Neutrophil (primary cell): ENCODE results near the gene RAB31.

Experiments used
- H3K27ac ChIP-seq: fragments of 200-600 bp; sonication (generic); 2 replicates; pipeline ENCODE4 v1.5.1; 2016; ENCODE audit warnings: mild to moderate bottlenecking, moderate library complexity
- H3K27me3 ChIP-seq: fragments of 200-600 bp; sonication (generic); 2 replicates; pipeline ENCODE4 v1.6.0; 2016; ENCODE audit warnings: mild to moderate bottlenecking
- H3K36me3 ChIP-seq: fragments of 200-600 bp; sonication (generic); 2 replicates; pipeline ENCODE4 v1.5.1; 2017
- H3K4me1 ChIP-seq, 2 experiments: fragments of 200-600 bp in 1 of 2; sonication (generic) in 1 of 2; 1 replicate in 1 of 2; 2 replicates in 1 of 2; pipeline versions ENCODE4 v1.5.1 to v1.6.1; 2013 to 2016; ENCODE audit warnings: low read depth in 1 of 2, low read length in 1 of 2, mild to moderate bottlenecking in 1 of 2, moderate library complexity in 1 of 2; ENCODE audit not compliant: control insufficient read depth in 1 of 2, insufficient read depth in 1 of 2
- H3K4me3 ChIP-seq, 2 experiments: fragments of 200-600 bp in 1 of 2; sonication (generic) in 1 of 2; 1 replicate in 1 of 2; 2 replicates in 1 of 2; pipeline ENCODE4 v1.5.1; 2013 to 2016; ENCODE audit warnings: low read depth in 1 of 2, low read length in 1 of 2, mild to moderate bottlenecking in 1 of 2, moderate library complexity in 1 of 2
- H3K9me3 ChIP-seq: fragments of 200-600 bp; sonication (generic); 2 replicates; pipeline ENCODE4 v1.5.1; 2016
- CTCF ChIP-seq: fragments of 200-600 bp; sonication (generic); IDR thresholded peaks from 2 replicates; pipeline ENCODE4 v1.5.1; 2016; ENCODE audit warnings: antibody characterized with exemption

Gene RAB31

GRCh38 chr18:9832871-9833270, 124.8 kb downstream of the RAB31 start:
- H3K4me1 ChIP-seq, result peaks cover 37 to 41% of the 10 kb centered on the region in 2 experiments
- no peaks in the 10 kb centered on the region for H3K9me3 ChIP-seq
- H3K27me3 ChIP-seq, result no peaks in the 10 kb centered on the region
- peak overlapping the region; percentile 95 for H3K27ac ChIP-seq
- peaks cover 18% of the 10 kb centered on the region for H3K36me3 ChIP-seq
- TF ChIP-seq CTCF, result no peak
- no peak overlapping the region for H3K4me3 ChIP-seq

DNA sequence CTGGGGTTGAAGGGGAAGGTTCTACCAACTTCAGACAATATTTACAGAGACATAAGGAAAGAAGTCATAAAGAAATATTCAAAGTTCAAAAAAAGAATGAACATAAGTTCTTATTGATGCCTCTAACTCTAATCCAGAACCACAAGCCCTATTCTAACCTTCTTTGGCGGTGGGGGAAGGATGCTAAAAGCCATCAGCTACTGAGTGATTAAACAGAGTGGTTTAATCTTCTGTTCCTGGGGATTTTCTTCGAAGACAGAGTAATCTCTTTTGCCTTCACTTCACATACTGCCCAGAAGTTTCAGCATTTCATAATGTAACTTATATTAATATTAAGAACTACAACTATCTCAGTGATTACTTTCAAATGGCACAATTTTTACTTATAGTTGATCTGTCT, 126.5 kb downstream of the RAB31 start:
- no peak for TF ChIP-seq CTCF

GRCh38 chr18:9835113-9835755, 127.1 kb downstream of the RAB31 start:
- H3K4me3 ChIP-seq, result no peak overlapping the region
- TF ChIP-seq CTCF, result no peak
- peak overlapping the region; percentile 95 for H3K27ac ChIP-seq

More for the DNA sequence above, 126.5 kb downstream of the RAB31 start:
- Histone ChIP-seq H3K36me3 (peaks cover 35% of the 10 kb centered on the region), H3K9me3 (no peaks in the 10 kb centered on the region), H3K27ac (peak overlapping the region; percentile 95), H3K27me3 (no peaks in the 10 kb centered on the region), H3K4me1 (peaks cover 20 to 24% of the 10 kb centered on the region in 2 experiments), H3K4me3 (no peak overlapping the region)

DNA sequence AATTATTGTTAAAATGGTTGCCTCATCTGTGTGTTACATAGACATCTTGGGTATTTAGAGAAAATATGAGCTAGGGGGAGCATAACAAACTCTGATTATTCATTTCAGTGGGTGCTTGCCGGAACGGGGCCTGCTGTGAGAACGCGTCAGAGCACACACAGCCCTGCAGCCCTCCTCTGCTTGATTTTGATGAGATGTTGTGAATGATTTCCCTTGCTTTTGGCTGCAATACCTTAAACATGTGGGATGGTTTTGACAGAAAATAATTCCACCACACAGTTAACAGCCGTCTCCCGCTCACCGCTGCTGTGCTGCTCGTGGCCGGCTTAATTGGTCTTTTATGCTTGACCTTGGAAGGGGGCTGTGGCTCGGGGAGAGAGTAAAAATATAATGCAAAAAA, 127.7 kb downstream of the RAB31 start:
- Histone ChIP-seq H3K9me3 (no peaks in the 10 kb centered on the region), H3K27me3 (no peaks in the 10 kb centered on the region), H3K27ac (peak overlapping the region; percentile 95), H3K4me3 (no peak overlapping the region), H3K4me1 (peaks cover 8 to 11% of the 10 kb centered on the region in 2 experiments), H3K36me3 (peaks cover 46% of the 10 kb centered on the region)
- no peak for TF ChIP-seq CTCF

More at GRCh38 chr18:9835113-9835755, 127.1 kb downstream of the RAB31 start:
- Histone ChIP-seq H3K9me3 (no peaks in the 10 kb centered on the region), H3K27me3 (no peaks in the 10 kb centered on the region), H3K36me3 (peaks cover 42% of the 10 kb centered on the region), H3K4me1 (peaks cover 14 to 17% of the 10 kb centered on the region in 2 experiments)

DNA sequence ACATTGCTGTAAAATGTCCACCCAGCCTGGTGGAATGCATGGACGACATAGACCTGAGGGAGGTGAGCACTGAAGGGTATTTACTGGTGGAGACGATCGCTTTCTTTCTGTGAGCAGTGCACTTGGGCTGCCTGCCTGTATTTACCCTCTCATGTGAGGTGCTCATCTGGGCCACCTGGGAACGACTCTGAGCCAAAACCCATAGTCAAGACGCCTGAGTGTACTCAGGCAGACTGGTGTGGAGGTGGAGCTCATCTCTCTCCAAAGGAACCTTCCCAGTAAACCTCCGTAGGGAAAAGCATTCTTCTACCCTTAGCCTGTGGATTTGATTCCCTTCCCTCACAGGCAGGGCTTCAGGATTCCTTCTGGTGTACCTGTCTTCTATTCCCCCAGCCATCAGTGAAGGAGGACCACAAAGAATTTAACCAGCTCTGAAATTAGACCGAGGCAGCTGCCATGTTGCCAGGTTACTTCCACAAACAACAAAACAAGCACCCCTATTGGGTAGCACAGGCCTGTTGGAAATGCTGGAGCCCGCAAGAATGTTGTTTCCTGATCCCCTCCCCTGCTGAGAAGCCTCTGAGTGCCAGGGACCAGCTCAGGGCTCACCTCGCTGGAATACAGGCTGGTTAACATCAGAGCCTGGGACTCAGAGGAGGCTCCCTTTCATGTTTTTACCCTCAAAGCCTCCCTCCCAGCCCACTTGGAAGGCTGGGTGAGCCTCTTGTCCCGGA, 130.2 kb downstream of the RAB31 start:
- Histone ChIP-seq H3K9me3 (no peaks in the 10 kb centered on the region), H3K27ac (peak overlapping the region; percentile 68), H3K4me1 (peaks cover 5 to 6% of the 10 kb centered on the region in 2 experiments), H3K27me3 (no peaks in the 10 kb centered on the region), H3K4me3 (no peak overlapping the region), H3K36me3 (peaks cover 40% of the 10 kb centered on the region)
- no peak for TF ChIP-seq CTCF
